Astrocyte (in vitro differentiated cells and primary cell): Measurements from ENCODE around the gene ZNF132.

Experiments
- EZH2 ChIP-seq: IDR thresholded peaks from 2 replicates; pipeline ENCODE4 v1.6.1; 2012; ENCODE audit warnings: mild to moderate bottlenecking, low read length, inconsistent platforms; ENCODE audit not compliant: insufficient read depth
- TF ChIP-seq, protein P1 (sequence below): IDR thresholded peaks from 2 replicates; pipeline ENCODE4 v1.5.1; 2011; ENCODE audit warnings: low read depth, mild to moderate bottlenecking, inconsistent platforms, low read length, moderate library complexity; ENCODE audit not compliant: insufficient read depth

- TF ChIP-seq, protein P1, sequence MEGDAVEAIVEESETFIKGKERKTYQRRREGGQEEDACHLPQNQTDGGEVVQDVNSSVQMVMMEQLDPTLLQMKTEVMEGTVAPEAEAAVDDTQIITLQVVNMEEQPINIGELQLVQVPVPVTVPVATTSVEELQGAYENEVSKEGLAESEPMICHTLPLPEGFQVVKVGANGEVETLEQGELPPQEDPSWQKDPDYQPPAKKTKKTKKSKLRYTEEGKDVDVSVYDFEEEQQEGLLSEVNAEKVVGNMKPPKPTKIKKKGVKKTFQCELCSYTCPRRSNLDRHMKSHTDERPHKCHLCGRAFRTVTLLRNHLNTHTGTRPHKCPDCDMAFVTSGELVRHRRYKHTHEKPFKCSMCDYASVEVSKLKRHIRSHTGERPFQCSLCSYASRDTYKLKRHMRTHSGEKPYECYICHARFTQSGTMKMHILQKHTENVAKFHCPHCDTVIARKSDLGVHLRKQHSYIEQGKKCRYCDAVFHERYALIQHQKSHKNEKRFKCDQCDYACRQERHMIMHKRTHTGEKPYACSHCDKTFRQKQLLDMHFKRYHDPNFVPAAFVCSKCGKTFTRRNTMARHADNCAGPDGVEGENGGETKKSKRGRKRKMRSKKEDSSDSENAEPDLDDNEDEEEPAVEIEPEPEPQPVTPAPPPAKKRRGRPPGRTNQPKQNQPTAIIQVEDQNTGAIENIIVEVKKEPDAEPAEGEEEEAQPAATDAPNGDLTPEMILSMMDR: no peak
- TF ChIP-seq EZH2: no peak
These were observed 28.4 kb upstream of the ZNF132 start for GRCh38 chr19:58468216-58468839.
